ENCODE measurements around the gene GPR37L1. TPM values are rescaled to one million over a fixed set of nuclear protein-coding genes. Genes with fewer than 3 reads are reported as not detected.
A peak's percentile ranks its signal among the peaks of the same experiment; 100 is the strongest.
"Not testable (repeated sequence)": the region's sequence is repeated elsewhere in the genome, so short reads cannot be mapped to it uniquely, and the experiment has no call there.

GPR37L1 gene
- total and polyA plus RNA-seq, 9 donors = 0.02 to 0.34 (median 0.07) TPM

- Histone ChIP-seq H3K27ac (ENCODE audit: low read length) (peak overlapping the region; percentile 62), H3K9me3 (replicated peaks; ENCODE audit: control insufficient read depth, low read depth, low read length) (no peaks in the 10 kb centered on the region), H3K4me3 (ENCODE audit: low read length) (no peak overlapping the region), H3K27me3 (ENCODE audit: control insufficient read depth, insufficient read depth, low read length) (no peaks in the 10 kb centered on the region), H3K36me3 (ENCODE audit: control insufficient read depth, insufficient read depth, low read length) (peaks cover 51% of the 10 kb centered on the region), H3K4me1 (ENCODE audit: control insufficient read depth, insufficient read depth, low read length) (peaks cover 22% of the 10 kb centered on the region)
- no peak for DNase-seq
- WGBS (ENCODE audit: insufficient coverage) = 86% methylated on average over 11 of the region's 14 CpGs
Measured at GRCh38 chr1:202133001-202133400, 10.3 kb downstream of the GPR37L1 start.

- Histone ChIP-seq H3K4me3 (ENCODE audit: low read length) (no peak overlapping the region), H3K9me3 (replicated peaks; ENCODE audit: control insufficient read depth, low read depth, low read length) (no peaks in the 10 kb centered on the region), H3K27ac (ENCODE audit: low read length) (no peak overlapping the region), H3K4me1 (ENCODE audit: control insufficient read depth, insufficient read depth, low read length) (peaks cover 22% of the 10 kb centered on the region), H3K36me3 (ENCODE audit: control insufficient read depth, insufficient read depth, low read length) (peaks cover 56% of the 10 kb centered on the region), H3K27me3 (ENCODE audit: control insufficient read depth, insufficient read depth, low read length) (no peaks in the 10 kb centered on the region)
- DNase-seq = no peak
- WGBS (ENCODE audit: insufficient coverage) = 80% methylated on average over 7 of the region's 8 CpGs
Measured at GRCh38 chr1:202133496-202133895, 10.8 kb downstream of the GPR37L1 start.

- Histone ChIP-seq H3K27me3 (ENCODE audit: control insufficient read depth, insufficient read depth, low read length) (no peaks in the 10 kb centered on the region), H3K4me3 (ENCODE audit: low read length) (no peak overlapping the region), H3K4me1 (ENCODE audit: control insufficient read depth, insufficient read depth, low read length) (peaks cover 22% of the 10 kb centered on the region), H3K36me3 (ENCODE audit: control insufficient read depth, insufficient read depth, low read length) (peaks cover 56% of the 10 kb centered on the region), H3K27ac (ENCODE audit: low read length) (no peak overlapping the region), H3K9me3 (replicated peaks; ENCODE audit: control insufficient read depth, low read depth, low read length) (no peaks in the 10 kb centered on the region)
- WGBS (ENCODE audit: insufficient coverage) = no CpG with 5 or more reads among the region's 5 CpGs
- DNase-seq = no peak
Measured at GRCh38 chr1:202133989-202134388, 11.3 kb downstream of the GPR37L1 start.

- H3K4me1 ChIP-seq (ENCODE audit: control insufficient read depth, insufficient read depth, low read length) = peaks cover 22% of the 10 kb centered on the region
- H3K27me3 ChIP-seq (ENCODE audit: control insufficient read depth, insufficient read depth, low read length) = no peaks in the 10 kb centered on the region
- 84% methylated on average over 11 of the region's 13 CpGs for WGBS (ENCODE audit: insufficient coverage)
- no peak for DNase-seq
- no peaks in the 10 kb centered on the region for H3K9me3 ChIP-seq (replicated peaks; ENCODE audit: control insufficient read depth, low read depth, low read length)
- H3K4me3 ChIP-seq (ENCODE audit: low read length) = no peak overlapping the region
- H3K36me3 ChIP-seq (ENCODE audit: control insufficient read depth, insufficient read depth, low read length) = peaks cover 56% of the 10 kb centered on the region
- H3K27ac ChIP-seq (ENCODE audit: low read length) = no peak overlapping the region
Measured at GRCh38 chr1:202134645-202135172, 12.0 kb downstream of the GPR37L1 start.

- H3K4me1 ChIP-seq (ENCODE audit: control insufficient read depth, insufficient read depth, low read length) = peaks cover 19% of the 10 kb centered on the region
- DNase-seq = peak; percentile 73
- no peaks in the 10 kb centered on the region for H3K9me3 ChIP-seq (replicated peaks; ENCODE audit: control insufficient read depth, low read depth, low read length)
- no peaks in the 10 kb centered on the region for H3K27me3 ChIP-seq (ENCODE audit: control insufficient read depth, insufficient read depth, low read length)
- peaks cover 56% of the 10 kb centered on the region for H3K36me3 ChIP-seq (ENCODE audit: control insufficient read depth, insufficient read depth, low read length)
- H3K4me3 ChIP-seq (ENCODE audit: low read length) = no peak overlapping the region
- H3K27ac ChIP-seq (ENCODE audit: low read length) = no peak overlapping the region
- WGBS (ENCODE audit: insufficient coverage) = 67% methylated on average over 3 of the region's 15 CpGs
Measured at GRCh38 chr1:202135221-202135721, 12.6 kb downstream of the GPR37L1 start.

GRCh38 chr1:202140833-202141232 is 18.1 kb downstream of the GPR37L1 start:
- peaks cover 22% of the 10 kb centered on the region for H3K4me1 ChIP-seq (ENCODE audit: control insufficient read depth, insufficient read depth, low read length)
- 90% methylated on average over 3 of the region's 4 CpGs for WGBS (ENCODE audit: insufficient coverage)
- no peak overlapping the region for H3K27ac ChIP-seq (ENCODE audit: low read length)
- H3K27me3 ChIP-seq (ENCODE audit: control insufficient read depth, insufficient read depth, low read length) = no peaks in the 10 kb centered on the region
- no peak overlapping the region for H3K4me3 ChIP-seq (ENCODE audit: low read length)
- no peaks in the 10 kb centered on the region for H3K9me3 ChIP-seq (replicated peaks; ENCODE audit: control insufficient read depth, low read depth, low read length)
- H3K36me3 ChIP-seq (ENCODE audit: control insufficient read depth, insufficient read depth, low read length) = peaks cover 26% of the 10 kb centered on the region
- no peak for DNase-seq

- Histone ChIP-seq H3K36me3 (ENCODE audit: control insufficient read depth, insufficient read depth, low read length) (peaks cover 25% of the 10 kb centered on the region), H3K4me1 (ENCODE audit: control insufficient read depth, insufficient read depth, low read length) (peaks cover 22% of the 10 kb centered on the region)
- not testable (repeated sequence) for H3K27me3 ChIP-seq (ENCODE audit: control insufficient read depth, insufficient read depth, low read length); H3K4me3 ChIP-seq (ENCODE audit: low read length); H3K27ac ChIP-seq (ENCODE audit: low read length); H3K9me3 ChIP-seq (replicated peaks; ENCODE audit: control insufficient read depth, low read depth, low read length); DNase-seq
- WGBS (ENCODE audit: insufficient coverage) = no CpG with 5 or more reads among the region's 3 CpGs
Measured at GRCh38 chr1:202141468-202141867, 18.8 kb downstream of the GPR37L1 start.

GRCh38 chr1:202143011-202143767 is 20.5 kb downstream of the GPR37L1 start:
- WGBS (ENCODE audit: insufficient coverage) = 20% methylated on average over 16 of the region's 17 CpGs
- Histone ChIP-seq H3K36me3 (ENCODE audit: control insufficient read depth, insufficient read depth, low read length) (peaks cover 12% of the 10 kb centered on the region), H3K4me1 (ENCODE audit: control insufficient read depth, insufficient read depth, low read length) (peaks cover 22% of the 10 kb centered on the region), H3K27me3 (ENCODE audit: control insufficient read depth, insufficient read depth, low read length) (no peaks in the 10 kb centered on the region), H3K27ac (ENCODE audit: low read length) (peak overlapping the region; percentile 85), H3K9me3 (replicated peaks; ENCODE audit: control insufficient read depth, low read depth, low read length) (no peaks in the 10 kb centered on the region), H3K4me3 (ENCODE audit: low read length) (peak overlapping the region; percentile 93)
- DNase-seq = peak; percentile 68

GRCh38 chr1:202143768-202144401 is 21.2 kb downstream of the GPR37L1 start:
- peak overlapping the region; percentile 93 for H3K4me3 ChIP-seq (ENCODE audit: low read length)
- no peaks in the 10 kb centered on the region for H3K9me3 ChIP-seq (replicated peaks; ENCODE audit: control insufficient read depth, low read depth, low read length)
- H3K27me3 ChIP-seq (ENCODE audit: control insufficient read depth, insufficient read depth, low read length) = no peaks in the 10 kb centered on the region
- WGBS (ENCODE audit: insufficient coverage) = under 1% methylated on average over 54 of the region's 58 CpGs
- peaks cover 22% of the 10 kb centered on the region for H3K4me1 ChIP-seq (ENCODE audit: control insufficient read depth, insufficient read depth, low read length)
- DNase-seq = peak; percentile 67
- peak overlapping the region; percentile 85 for H3K27ac ChIP-seq (ENCODE audit: low read length)
- peaks cover 9% of the 10 kb centered on the region for H3K36me3 ChIP-seq (ENCODE audit: control insufficient read depth, insufficient read depth, low read length)

- H3K27ac ChIP-seq (ENCODE audit: low read length) = peak within 1 kb of the TSS; percentile 85
- H3K4me3 ChIP-seq (ENCODE audit: low read length) = peak within 1 kb of the TSS; percentile 93
- WGBS (ENCODE audit: insufficient coverage) = under 1% methylated on average over 79 of the region's 82 CpGs
- peak; percentile 79 for DNase-seq
- H3K4me1 ChIP-seq (ENCODE audit: control insufficient read depth, insufficient read depth, low read length) = peaks cover 22% of the 10 kb centered on the region
- H3K9me3 ChIP-seq (replicated peaks; ENCODE audit: control insufficient read depth, low read depth, low read length) = no peaks in the 10 kb centered on the region
- H3K27me3 ChIP-seq (ENCODE audit: control insufficient read depth, insufficient read depth, low read length) = no peaks in the 10 kb centered on the region
- H3K36me3 ChIP-seq (ENCODE audit: control insufficient read depth, insufficient read depth, low read length) = peaks cover 9% of the 10 kb centered on the region
Measured at GRCh38 chr1:202144402-202145067, 21.8 kb downstream of the GPR37L1 start, which contains the start of gene ARL8A. Gene ARL8A, minus strand, starts transcription at chr1:202144737. Its CDS starts 165 bp downstream, at chr1:202144572.
